HG03432 (cell line): Measurements from ENCODE around the gene CTDSPL.
A peak's percentile ranks its signal among the peaks of the same experiment; 100 is the strongest.
"Not testable (repeated sequence)": the region's sequence is repeated elsewhere in the genome, so short reads cannot be mapped to it uniquely, and the experiment has no call there.

ENCODE experiments used
- ATAC-seq: cut with Tn5 transposase; IDR thresholded peaks from one replicate; pipeline ENCODE4 v1.9.1; 2021; ENCODE audit warnings: mild to moderate bottlenecking, moderate library complexity; ENCODE audit not compliant: unreplicated experiment

The CTDSPL gene

GRCh38 chr3:37861620-37862041, at the start of gene CTDSPL:
TSS of gene CTDSPL (plus strand) at chr3:37861880. CDS start at chr3:37862200, 320 bp downstream.
- ATAC-seq = no peak

DNA sequence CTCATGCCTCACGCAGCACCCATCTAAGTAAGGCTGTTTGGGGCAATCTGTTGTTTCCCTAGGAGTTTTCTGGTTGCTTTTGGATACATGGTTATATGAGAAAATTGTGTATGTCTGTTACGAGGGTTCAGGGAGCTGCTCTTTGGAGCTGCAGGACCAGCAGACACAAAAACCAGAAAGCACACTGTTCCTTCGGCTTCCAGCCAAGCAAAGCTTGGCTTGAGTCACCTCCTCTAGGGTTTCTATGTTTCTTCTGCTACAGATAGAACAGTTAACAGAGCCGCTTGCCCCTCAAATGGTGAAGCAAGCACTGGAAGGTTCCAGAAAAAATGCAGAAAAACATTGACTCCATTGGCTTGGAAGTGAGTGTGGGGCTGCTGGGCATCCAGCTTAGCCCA, 49.2 kb upstream of the CTDSPL start:
- no peak for ATAC-seq

- peak; percentile 66 for ATAC-seq
These were observed 48.3 kb upstream of the CTDSPL start for GRCh38 chr3:37813403-37813802.

DNA sequence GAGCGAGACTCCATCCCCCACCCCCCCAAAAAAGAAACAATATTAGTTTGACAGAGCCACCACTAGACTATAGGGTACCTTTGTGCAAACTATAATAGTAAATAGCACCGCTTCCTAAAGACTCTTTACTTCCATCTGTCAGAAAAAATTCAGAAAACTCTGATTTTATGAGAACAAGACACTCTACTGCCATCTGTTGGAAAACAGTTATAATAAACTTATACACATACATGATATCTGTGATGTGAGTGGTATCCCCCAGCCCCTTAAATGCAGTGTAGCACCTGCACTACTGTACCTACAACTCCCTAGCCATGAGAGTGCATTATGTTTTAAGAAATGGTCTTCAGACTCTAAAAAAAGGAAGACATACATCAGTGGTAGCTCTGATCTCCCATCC, 47.1 kb upstream of the CTDSPL start:
- no peak for ATAC-seq

- not testable (repeated sequence) for ATAC-seq
These were observed 46.5 kb upstream of the CTDSPL start for GRCh38 chr3:37815156-37815555.

DNA sequence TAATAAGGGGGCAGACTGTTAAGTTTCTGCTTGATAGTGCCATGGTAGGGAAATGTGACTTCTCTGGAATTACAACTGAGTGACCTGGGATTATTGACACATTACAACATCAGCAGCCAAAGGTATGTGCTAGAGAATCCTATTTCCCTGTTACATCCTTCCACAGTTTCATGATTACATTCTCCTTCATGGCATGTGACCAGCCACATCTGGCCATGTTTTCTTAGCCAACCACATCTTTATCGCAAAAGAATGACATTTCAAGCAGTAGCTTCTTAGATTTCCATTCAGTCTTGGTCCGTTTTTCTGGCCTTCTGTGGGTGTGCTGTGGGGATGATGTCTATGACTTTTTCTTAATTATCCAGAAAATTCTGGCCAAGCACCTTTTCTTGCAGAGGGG, 45.4 kb upstream of the CTDSPL start:
- ATAC-seq = no peak

- ATAC-seq = no peak
These were observed 42.1 kb upstream of the CTDSPL start for GRCh38 chr3:37819591-37819990.

DNA sequence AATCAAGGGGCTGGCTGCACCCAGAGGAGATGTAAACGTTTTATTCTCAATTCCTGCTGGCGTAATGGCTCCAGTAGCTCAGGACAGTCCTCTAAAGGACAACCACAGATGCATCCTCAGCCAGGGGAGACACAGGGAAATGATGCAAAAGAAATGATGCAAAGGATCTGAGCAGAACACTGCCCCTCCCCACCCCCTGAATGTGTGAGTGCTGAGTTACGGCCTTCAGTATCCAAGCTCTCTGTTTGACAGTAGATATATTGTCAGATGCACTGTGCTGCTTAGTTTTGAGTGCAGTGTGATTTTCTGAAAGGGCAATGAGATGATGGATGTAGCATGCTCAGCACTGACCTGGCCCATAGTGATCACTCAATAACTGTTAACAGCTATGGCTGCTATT, 41.4 kb upstream of the CTDSPL start:
- no peak for ATAC-seq

DNA sequence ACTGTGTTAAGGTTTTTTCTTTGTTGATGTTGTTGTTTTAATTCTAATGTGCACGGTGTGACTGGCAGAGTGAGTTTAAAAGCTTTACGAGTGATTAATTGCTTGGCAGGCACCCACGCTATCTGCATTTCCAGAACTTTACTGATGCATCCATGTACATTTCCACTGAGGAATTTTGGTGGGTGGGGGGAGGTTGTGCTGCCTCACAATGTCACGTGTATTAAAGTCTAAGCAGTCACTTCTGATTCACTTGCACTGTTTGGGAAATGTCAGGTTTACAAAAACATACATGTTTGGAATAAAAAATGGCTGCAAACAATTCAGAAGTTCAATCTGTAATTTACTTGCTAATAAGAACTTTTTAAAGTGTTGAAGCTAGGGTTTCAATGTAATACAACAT, 38.5 kb upstream of the CTDSPL start:
- no peak for ATAC-seq

DNA sequence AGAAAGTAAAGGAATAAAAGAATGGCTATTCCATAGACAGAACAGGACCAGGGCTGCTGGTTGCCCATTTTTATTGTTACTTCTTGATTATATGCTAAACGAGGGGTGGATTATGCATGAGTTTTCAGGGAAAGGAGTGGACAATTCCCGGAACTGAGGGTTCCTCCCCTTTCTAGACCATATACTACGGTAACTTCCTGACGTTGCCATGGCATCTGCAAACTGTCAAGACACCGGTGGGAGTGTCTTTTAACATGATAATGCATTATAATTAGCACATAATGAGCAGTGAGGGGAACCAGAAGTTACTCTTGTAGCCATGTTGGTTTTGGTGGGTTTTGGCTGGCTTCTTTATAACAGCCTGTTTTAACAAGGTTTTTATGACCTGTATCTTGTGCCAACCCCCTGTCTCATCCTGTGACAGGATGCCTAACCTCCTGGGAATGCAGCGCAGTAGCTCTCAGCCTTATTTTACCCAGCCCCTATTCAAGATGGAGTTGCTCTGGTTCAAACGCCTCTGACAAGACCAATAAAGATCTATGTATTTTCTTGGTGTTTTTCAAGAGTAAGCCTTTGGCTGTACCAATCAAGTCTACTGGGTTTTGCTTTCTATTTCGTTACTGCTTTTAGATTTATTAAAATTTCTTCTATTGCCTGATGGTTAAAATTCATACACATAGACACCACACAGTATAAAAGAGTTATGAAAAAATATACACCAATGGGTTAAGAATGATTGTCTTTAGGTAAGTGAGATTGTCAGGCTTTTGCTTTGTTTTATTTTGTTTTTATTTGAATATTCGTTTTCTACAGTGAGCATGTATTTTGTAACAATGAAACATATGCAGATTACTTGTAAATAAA, 37.4 kb upstream of the CTDSPL start:
- no peak for ATAC-seq

DNA sequence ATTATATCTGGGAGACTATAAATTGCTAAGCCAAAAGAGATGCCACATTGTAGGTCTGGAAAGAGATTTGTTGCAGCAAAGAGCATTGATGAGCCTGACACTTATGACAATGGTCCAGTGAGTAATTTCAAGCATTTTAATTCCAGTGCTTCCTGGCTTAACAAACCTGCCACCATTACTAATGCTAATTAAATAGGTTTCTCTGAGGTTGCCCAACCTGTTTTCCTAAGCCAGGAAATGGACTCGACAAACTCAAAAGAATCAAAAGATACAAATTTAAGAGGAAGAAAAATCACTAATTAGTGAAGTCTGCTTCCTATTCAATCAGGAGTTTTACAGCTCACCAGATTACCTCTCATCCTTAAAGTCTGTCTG, 36.7 kb upstream of the CTDSPL start:
- no peak for ATAC-seq

DNA sequence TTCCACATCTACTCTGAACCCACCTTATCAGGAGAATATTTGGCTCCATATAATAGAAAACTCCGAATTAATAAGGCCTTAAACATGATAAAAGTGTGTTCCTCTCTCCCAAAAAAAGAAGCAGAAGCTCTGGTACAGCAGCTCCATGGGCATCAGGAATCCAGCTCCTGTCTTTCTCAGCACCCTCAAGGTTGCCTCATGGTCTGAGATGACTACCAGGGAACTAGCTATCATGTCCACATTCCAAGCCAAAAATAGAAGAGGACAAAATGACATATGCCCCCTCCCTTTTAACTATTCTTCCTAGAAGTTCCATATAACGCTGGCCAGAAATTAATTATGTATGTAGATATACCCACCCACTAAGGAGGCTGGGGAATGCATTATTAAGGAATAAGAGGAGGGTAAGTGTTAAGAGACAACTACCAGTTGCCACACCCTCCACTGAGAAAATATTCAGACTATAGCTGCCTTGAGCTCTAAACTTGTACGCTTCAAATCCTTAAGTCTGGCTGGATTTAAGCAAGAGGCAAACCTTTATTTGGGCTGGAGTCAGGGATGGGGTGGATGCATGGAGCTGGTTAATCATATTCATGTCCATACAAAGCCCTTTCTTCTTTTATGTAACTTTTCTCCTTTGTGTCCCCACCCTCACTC, 35.8 kb upstream of the CTDSPL start:
- ATAC-seq = no peak

GRCh38 chr3:37826502-37826901, 35.2 kb upstream of the CTDSPL start:
- ATAC-seq = no peak

GRCh38 chr3:37826933-37827332, 34.7 kb upstream of the CTDSPL start:
- ATAC-seq = no peak

GRCh38 chr3:37832480-37832879, 29.2 kb upstream of the CTDSPL start:
- no peak for ATAC-seq

GRCh38 chr3:37833302-37834186, 28.1 kb upstream of the CTDSPL start:
- ATAC-seq = no peak

GRCh38 chr3:37836589-37836988, 25.1 kb upstream of the CTDSPL start:
- no peak for ATAC-seq

- no peak for ATAC-seq
These were observed 14.0 kb upstream of the CTDSPL start for GRCh38 chr3:37847689-37848088.

- no peak for ATAC-seq
These were observed 12.3 kb upstream of the CTDSPL start for GRCh38 chr3:37849146-37849923.

DNA sequence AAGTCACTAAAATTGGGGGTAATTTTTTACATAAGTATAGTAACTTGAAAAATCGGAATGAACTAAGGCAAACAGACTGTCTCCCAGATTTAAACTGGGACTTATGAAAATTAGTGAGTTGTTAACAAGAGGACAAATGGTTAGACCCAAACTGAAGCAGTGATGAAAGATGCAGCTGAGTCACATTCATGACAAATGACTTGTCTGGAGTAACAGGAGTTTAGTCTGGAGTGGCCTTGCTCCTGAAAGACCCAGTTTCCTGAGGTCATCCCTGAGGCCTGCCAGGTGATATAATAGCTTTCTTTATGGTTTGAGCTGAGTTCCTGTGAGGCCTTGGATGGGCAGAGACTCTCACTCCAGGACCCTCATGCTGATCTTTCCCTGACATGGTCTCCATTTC, 9.6 kb upstream of the CTDSPL start:
- no peak for ATAC-seq

- ATAC-seq = no peak
These were observed 8.9 kb upstream of the CTDSPL start for GRCh38 chr3:37852771-37853170.
